B cell (primary cell): ENCODE results near the gene OR3A3. TPM values are rescaled to one million over a fixed set of nuclear protein-coding genes. Genes with fewer than 3 reads are reported as not detected.

Experiments used
- ATAC-seq: fragments of 200-7000 bp; cut with Tn5 transposase; one replicate; pipeline ENCODE4 v1.10.0; 2021; ENCODE audit warnings: low read depth, mild to moderate bottlenecking, moderate number of reproducible peaks, moderate library complexity
- CTCF ChIA-PET: fragments of 350-600 bp; sonication (Branson Sonifier 250); formaldehyde crosslinking; loops from one replicate; lab custom pipeline; 2021; ENCODE audit warnings: antibody characterized with exemption, inconsistent platforms; lab: Charles Lee
- POLR2A ChIA-PET: fragments of 350-600 bp; sonication (Branson Sonifier 250); formaldehyde crosslinking; loops from one replicate; lab custom pipeline; 2021; ENCODE audit warnings: antibody characterized with exemption; lab: Charles Lee
- DNase-seq: peaks from one replicate; pipeline ENCODE4 v3.0.0; 2013
- H2AFZ ChIP-seq: 2 replicates; pipeline ENCODE4 v1.6.1; 2012; ENCODE audit warnings: mild to moderate bottlenecking, low read depth, low read length; ENCODE audit not compliant: insufficient read depth, poor library complexity, severe bottlenecking
- H3K27ac ChIP-seq, 2 donors: 1 replicate in 1 of 2; 2 replicates in 1 of 2; pipeline ENCODE4 v1.5.1; 2012 to 2013; ENCODE audit warnings: low read length in 2 of 2, mild to moderate bottlenecking in 2 of 2, moderate library complexity in 1 of 2
- H3K27me3 ChIP-seq, 4 experiments: fragments of 200-600 bp in 1 of 4; sonication (generic) in 1 of 4; replicated peaks in 1 of 4; 1 replicate in 2 of 4; 2 replicates in 2 of 4; pipeline versions ENCODE4 v1.6.1 to v1.7.0; 2013 to 2016; ENCODE audit warnings: low read length in 3 of 4, mild to moderate bottlenecking in 2 of 4, mixed read lengths in 1 of 4, moderate library complexity in 1 of 4; ENCODE audit not compliant: insufficient read depth in 4 of 4, control insufficient read depth in 3 of 4; ENCODE audit errors: control extremely low read depth in 1 of 4
- H3K36me3 ChIP-seq, 2 experiments: replicated peaks in 1 of 2; 1 replicate in 1 of 2; 2 replicates in 1 of 2; pipeline versions ENCODE4 v1.6.1 to v1.7.1; 2013; ENCODE audit warnings: low read length in 1 of 2; ENCODE audit not compliant: insufficient read depth in 2 of 2, control insufficient read depth in 1 of 2; ENCODE audit errors: control extremely low read depth in 1 of 2, extremely low read depth in 1 of 2
- H3K4me1 ChIP-seq, 2 donors: fragments of 200-600 bp in 1 of 2; sonication (generic) in 1 of 2; 1 replicate in 1 of 2; 2 replicates in 1 of 2; pipeline versions ENCODE4 v1.5.1 to v1.6.1; 2013 to 2017; ENCODE audit warnings: low read length in 2 of 2; ENCODE audit not compliant: control insufficient read depth in 2 of 2, insufficient read depth in 2 of 2
- H3K4me2 ChIP-seq: replicated peaks from 2 replicates; pipeline ENCODE3; 2012; ENCODE audit warnings: mild to moderate bottlenecking, low read depth, low read length; ENCODE audit not compliant: poor library complexity, severe bottlenecking
- H3K4me3 ChIP-seq, 5 experiments: fragments of 200-600 bp in 1 of 5; sonication (generic) in 1 of 5; 1 replicate in 3 of 5; 2 replicates in 2 of 5; pipeline versions ENCODE4 v1.5.1 to v1.7.0; 2011 to 2016; ENCODE audit warnings: low read length in 4 of 5, mild to moderate bottlenecking in 4 of 5, low read depth in 2 of 5, control low read depth in 1 of 5, moderate library complexity in 1 of 5; ENCODE audit not compliant: insufficient read depth in 1 of 5; ENCODE audit errors: control extremely low read depth in 1 of 5, extremely low read depth in 1 of 5
- H3K79me2 ChIP-seq: fragments of 200-600 bp; sonication (generic); one replicate; pipeline ENCODE4 v1.6.0; 2016; ENCODE audit warnings: low read length; ENCODE audit not compliant: control insufficient read depth, insufficient read depth
- H3K9ac ChIP-seq: fragments of 200-600 bp; sonication (generic); 2 replicates; pipeline ENCODE4 v1.6.1; 2017; ENCODE audit warnings: mild to moderate bottlenecking, low read length, moderate library complexity
- H3K9me3 ChIP-seq, 3 donors: one replicate each; pipeline versions ENCODE4 v1.6.1 to v1.7.1; 2013; ENCODE audit warnings: low read length in 2 of 3; ENCODE audit not compliant: control insufficient read depth in 2 of 3, insufficient read depth in 1 of 3; ENCODE audit errors: control extremely low read depth in 1 of 3
- H4K20me1 ChIP-seq: 2 replicates; pipeline ENCODE4 v1.6.0; 2012; ENCODE audit warnings: mild to moderate bottlenecking, low read length; ENCODE audit not compliant: insufficient read depth, control insufficient read depth, poor library complexity, severe bottlenecking
- H3K27ac Mint-ChIP-seq: one replicate; pipeline ENCODE4 v1.8.0; 2021; ENCODE audit warnings: mixed read lengths
- H3K27me3 Mint-ChIP-seq: one replicate; pipeline ENCODE4 v1.8.0; 2021; ENCODE audit warnings: mixed read lengths
- H3K4me1 Mint-ChIP-seq: one replicate; pipeline ENCODE4 v1.8.0; 2021; ENCODE audit warnings: mixed read lengths
- H3K4me3 Mint-ChIP-seq: one replicate; pipeline ENCODE4 v1.8.0; 2021; ENCODE audit warnings: mixed read lengths
- H3K9me3 Mint-ChIP-seq: one replicate; pipeline ENCODE4 v1.8.0; 2022; ENCODE audit warnings: mixed read lengths; ENCODE audit not compliant: insufficient read depth
- CTCF ChIP-seq: fragments of 200-600 bp; IDR thresholded peaks from one replicate; pipeline ENCODE4 v1.8.0; 2022; ENCODE audit warnings: antibody characterized with exemption, mild to moderate bottlenecking
- EZH2 ChIP-seq: IDR thresholded peaks from 2 replicates; pipeline ENCODE4 v1.6.1; 2012; ENCODE audit warnings: borderline replicate concordance, low read depth, mild to moderate bottlenecking, moderate library complexity, low read length; ENCODE audit not compliant: insufficient read depth, poor library complexity, severe bottlenecking
- WGBS: methylation state at CpG from one replicate; pipeline ENCODE4 v1.1.5; 2013; ENCODE audit warnings: missing lambda C conversion rate; ENCODE audit not compliant: insufficient coverage; 5-methylcytosine and 5-hydroxymethylcytosine counted together
- intact Hi-C: fragments of 100-400 bp; cut with micrococcal nuclease; formaldehyde crosslinking; loops from one replicate; pipeline ENCODE4 v1.10.0; 2022
- polyA plus RNA-seq: library from polyadenylated mRNA; depleted of rRNA; stranded (reverse); fragments of >200 nt; gene quantifications from 2 replicates; pipeline ENCODE4 v1.2.3, GENCODE V29; 2012
- total RNA-seq, 2 donors: library from RNA; stranded (reverse); fragments of 120-200 nt in 1 of 2; gene quantifications; 1 replicate in 1 of 2; 2 replicates in 1 of 2; pipeline versions ENCODE4 v1.2.3 to v1.2.4, GENCODE V29; 2013 to 2022

The OR3A3 gene
- total and polyA plus RNA-seq, 2 donors (not counting 1 experiment from before 2014, with no cell fraction given) = not detected

- no peaks in the 10 kb centered on the region for H3K4me1 ChIP-seq
- H3K36me3 ChIP-seq = no peaks in the 10 kb centered on the region
- Mint-ChIP-seq H3K9me3 (no peaks in the 10 kb centered on the region), H3K27ac (no peak within 1 kb of the TSS), H3K4me3 (no peak within 1 kb of the TSS), H3K27me3 (peaks cover 29% of the 10 kb centered on the region), H3K4me1 (no peaks in the 10 kb centered on the region)
- intact Hi-C loops = no loop called here
- DNase-seq (no peak), ATAC-seq (no peak)
- H3K27me3 ChIP-seq = peaks cover 0 to 8% (median 2%) of the 10 kb centered on the region in 4 experiments
- H3K9ac ChIP-seq = no peak within 1 kb of the TSS
- ChIA-PET CTCF (no interaction called here), POLR2A (no interaction called here)
- peaks cover 0 to 3% (median 1%) of the 10 kb centered on the region in 3 donors for H3K9me3 ChIP-seq
- no peak within 1 kb of the TSS for H3K27ac ChIP-seq
- TF ChIP-seq CTCF = no peak
- no peak for TF ChIP-seq EZH2
- H2AFZ ChIP-seq = no peak within 1 kb of the TSS
- H3K79me2 ChIP-seq = no peaks in the 10 kb centered on the region
- H3K4me3 ChIP-seq = no peak within 1 kb of the TSS
- 92% methylated on average over 2 of the region's 3 CpGs for WGBS
- H3K4me2 ChIP-seq = no peak within 1 kb of the TSS
- no peaks in the 10 kb centered on the region for H4K20me1 ChIP-seq
Measured at GRCh38 chr17:3433741-3434140, 22.6 kb downstream of the OR3A3 start, which contains the start of gene OR1E2. TSS of gene OR1E2 (minus strand) at chr17:3433841. CDS start at chr17:3433841, 0 bp downstream.

GRCh38 chr17:3438368-3438767, 27.2 kb downstream of the OR3A3 start:
- DNase-seq = no peak
- ATAC-seq = no peak
- Histone ChIP-seq H3K27me3 (peaks cover 0 to 14% (median 4%) of the 10 kb centered on the region in 4 experiments), H3K9me3 (no peaks in the 10 kb centered on the region), H3K9ac (no peak overlapping the region), H3K4me1 (no peaks in the 10 kb centered on the region), H3K4me2 (no peak overlapping the region), H4K20me1 (no peaks in the 10 kb centered on the region), H3K4me3 (no peak overlapping the region), H2AFZ (no peak overlapping the region), H3K79me2 (no peaks in the 10 kb centered on the region), H3K36me3 (no peaks in the 10 kb centered on the region), H3K27ac (no peak overlapping the region)
- WGBS = 45% methylated on average over 1 of the region's 1 CpG
- peaks cover 35% of the 10 kb centered on the region for H3K27me3 Mint-ChIP-seq
- no peaks in the 10 kb centered on the region for H3K9me3 Mint-ChIP-seq
- no peaks in the 10 kb centered on the region for H3K4me1 Mint-ChIP-seq
- no peak for TF ChIP-seq EZH2
- TF ChIP-seq CTCF = no peak
- POLR2A ChIA-PET = no interaction called here
- H3K27ac Mint-ChIP-seq = no peak overlapping the region
- CTCF ChIA-PET = no interaction called here
- intact Hi-C loops = no loop called here
- no peak overlapping the region for H3K4me3 Mint-ChIP-seq
